Endothelial cell (in vitro differentiated cells): ENCODE measurements around the gene NUDT16L1. TPM values are rescaled to one million over a fixed set of nuclear protein-coding genes. Genes with fewer than 3 reads are reported as not detected.

ENCODE experiments used
- DNase-seq: peaks from one replicate; pipeline ENCODE4 v3.0.0; 2021; ENCODE audit warnings: low spot score
- H3K27ac Mint-ChIP-seq: one replicate; pipeline ENCODE4 v1.8.0; 2021; ENCODE audit warnings: mixed read lengths, inconsistent platforms; ENCODE audit not compliant: unreplicated experiment
- H3K27me3 Mint-ChIP-seq: one replicate; pipeline ENCODE4 v1.8.0; 2021; ENCODE audit warnings: mild to moderate bottlenecking, moderate library complexity, mixed read lengths, inconsistent platforms; ENCODE audit not compliant: unreplicated experiment
- H3K36me3 Mint-ChIP-seq: one replicate; pipeline ENCODE4 v1.8.0; 2021; ENCODE audit warnings: mild to moderate bottlenecking, low read depth, mixed read lengths, inconsistent platforms; ENCODE audit not compliant: unreplicated experiment
- H3K4me1 Mint-ChIP-seq: one replicate; pipeline ENCODE4 v1.8.0; 2021; ENCODE audit warnings: mild to moderate bottlenecking, mixed read lengths, inconsistent platforms; ENCODE audit not compliant: unreplicated experiment
- H3K4me3 Mint-ChIP-seq: one replicate; pipeline ENCODE4 v1.8.0; 2021; ENCODE audit warnings: mild to moderate bottlenecking, mixed read lengths, inconsistent platforms; ENCODE audit not compliant: unreplicated experiment
- H3K9me3 Mint-ChIP-seq: one replicate; pipeline ENCODE4 v1.8.0; 2021; ENCODE audit warnings: mixed read lengths, inconsistent platforms; ENCODE audit not compliant: unreplicated experiment
- total RNA-seq: library from RNA; stranded (reverse); fragmentation: NEBNext Ultra II Directional; extraction: Animal tissue kit (Norgen Biotek cat#: 25700); gene quantifications from one replicate; pipeline ENCODE4 v1.2.1, GENCODE V29; 2021; ENCODE audit not compliant: unreplicated experiment
- TF ChIP-seq, protein P1 (sequence below): fragments of 200-600 bp; sonication (generic); IDR thresholded peaks from one replicate; pipeline ENCODE4 v1.5.0; 2021; ENCODE audit warnings: antibody characterized with exemption; ENCODE audit not compliant: unreplicated experiment

NUDT16L1 gene
- total RNA-seq, 1 donor from 2014 or later = 43.1 TPM

DNA sequence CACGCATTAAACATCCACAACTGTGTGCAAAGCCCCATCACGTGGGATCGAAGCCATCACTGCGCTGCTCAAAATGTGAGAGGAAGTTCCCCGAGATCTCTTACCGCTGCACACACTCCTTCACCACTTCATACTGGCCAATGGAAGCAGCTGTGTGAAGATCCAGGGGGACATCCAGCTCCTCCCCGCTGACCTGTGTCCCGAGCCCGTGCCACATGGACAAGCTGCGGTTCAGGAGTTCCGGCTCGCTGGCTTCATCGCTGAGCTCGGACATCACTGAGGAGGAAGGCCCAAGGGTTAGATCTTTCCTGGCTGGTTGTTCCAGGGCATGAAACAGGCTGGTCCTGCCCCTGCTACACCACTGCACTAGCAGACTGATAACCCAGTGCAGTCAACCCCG, 36.5 kb downstream of the NUDT16L1 start:
- TF ChIP-seq, protein P1, sequence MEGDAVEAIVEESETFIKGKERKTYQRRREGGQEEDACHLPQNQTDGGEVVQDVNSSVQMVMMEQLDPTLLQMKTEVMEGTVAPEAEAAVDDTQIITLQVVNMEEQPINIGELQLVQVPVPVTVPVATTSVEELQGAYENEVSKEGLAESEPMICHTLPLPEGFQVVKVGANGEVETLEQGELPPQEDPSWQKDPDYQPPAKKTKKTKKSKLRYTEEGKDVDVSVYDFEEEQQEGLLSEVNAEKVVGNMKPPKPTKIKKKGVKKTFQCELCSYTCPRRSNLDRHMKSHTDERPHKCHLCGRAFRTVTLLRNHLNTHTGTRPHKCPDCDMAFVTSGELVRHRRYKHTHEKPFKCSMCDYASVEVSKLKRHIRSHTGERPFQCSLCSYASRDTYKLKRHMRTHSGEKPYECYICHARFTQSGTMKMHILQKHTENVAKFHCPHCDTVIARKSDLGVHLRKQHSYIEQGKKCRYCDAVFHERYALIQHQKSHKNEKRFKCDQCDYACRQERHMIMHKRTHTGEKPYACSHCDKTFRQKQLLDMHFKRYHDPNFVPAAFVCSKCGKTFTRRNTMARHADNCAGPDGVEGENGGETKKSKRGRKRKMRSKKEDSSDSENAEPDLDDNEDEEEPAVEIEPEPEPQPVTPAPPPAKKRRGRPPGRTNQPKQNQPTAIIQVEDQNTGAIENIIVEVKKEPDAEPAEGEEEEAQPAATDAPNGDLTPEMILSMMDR = no peak
- no peak overlapping the region for H3K27ac Mint-ChIP-seq
- no peaks in the 10 kb centered on the region for H3K4me1 Mint-ChIP-seq
- H3K4me3 Mint-ChIP-seq = no peak overlapping the region
- no peaks in the 10 kb centered on the region for H3K9me3 Mint-ChIP-seq
- DNase-seq = no peak
- peaks cover 3% of the 10 kb centered on the region for H3K27me3 Mint-ChIP-seq
- H3K36me3 Mint-ChIP-seq = peaks cover 8% of the 10 kb centered on the region

DNA sequence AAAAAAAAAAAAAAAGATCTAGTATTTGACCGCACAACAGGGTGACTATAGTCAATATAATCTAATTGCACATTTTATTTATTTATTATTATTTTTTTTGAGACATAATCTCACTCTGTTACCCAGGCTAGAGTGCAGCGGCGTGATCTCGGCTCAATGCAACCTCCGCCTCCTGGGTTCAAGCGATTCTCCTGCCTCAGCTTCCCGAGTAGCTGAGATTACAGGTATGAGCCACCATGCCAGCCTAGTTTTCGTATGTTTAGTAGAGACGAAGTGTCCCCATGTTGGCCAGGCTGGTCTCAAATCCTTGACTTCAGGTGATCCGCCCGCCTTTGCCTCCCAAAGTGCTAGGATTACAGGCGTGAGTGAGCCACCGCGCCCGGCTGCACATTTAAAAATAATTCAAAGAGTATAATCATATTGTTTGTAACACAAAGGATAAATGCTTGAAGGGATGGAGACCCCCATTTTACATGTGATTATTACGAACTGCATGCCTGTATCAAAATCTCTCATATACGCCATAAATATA, 39.9 kb downstream of the NUDT16L1 start:
- TF ChIP-seq, protein P1 = no peak
- peaks cover 6% of the 10 kb centered on the region for H3K27me3 Mint-ChIP-seq
- H3K4me3 Mint-ChIP-seq = peak overlapping the region; percentile 91
- H3K4me1 Mint-ChIP-seq = peaks cover 5% of the 10 kb centered on the region
- DNase-seq = no peak
- H3K36me3 Mint-ChIP-seq = peaks cover 12% of the 10 kb centered on the region
- H3K9me3 Mint-ChIP-seq = no peaks in the 10 kb centered on the region
- H3K27ac Mint-ChIP-seq = no peak overlapping the region

DNA sequence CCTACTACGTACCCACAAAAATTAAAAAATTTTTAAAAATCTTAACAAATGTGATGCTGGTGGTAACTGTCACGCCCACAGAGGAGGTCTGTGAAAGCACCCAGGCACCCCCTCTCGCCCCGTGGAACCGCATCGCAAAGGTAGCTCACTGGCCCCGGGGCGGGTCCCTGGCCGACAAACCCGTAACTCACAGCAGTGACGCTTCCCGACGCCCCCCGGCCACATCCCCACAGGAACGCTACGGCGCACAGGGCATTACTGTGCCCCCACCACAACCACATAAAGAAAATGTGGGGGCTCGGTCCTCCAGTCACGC, 40.3 kb downstream of the NUDT16L1 start:
- TF ChIP-seq, protein P1 = no peak
- Mint-ChIP-seq H3K27ac (no peak overlapping the region), H3K27me3 (peaks cover 6% of the 10 kb centered on the region), H3K4me1 (peaks cover 5% of the 10 kb centered on the region), H3K9me3 (no peaks in the 10 kb centered on the region), H3K36me3 (peaks cover 8% of the 10 kb centered on the region), H3K4me3 (peak overlapping the region; percentile 91)
- DNase-seq = no peak

DNA sequence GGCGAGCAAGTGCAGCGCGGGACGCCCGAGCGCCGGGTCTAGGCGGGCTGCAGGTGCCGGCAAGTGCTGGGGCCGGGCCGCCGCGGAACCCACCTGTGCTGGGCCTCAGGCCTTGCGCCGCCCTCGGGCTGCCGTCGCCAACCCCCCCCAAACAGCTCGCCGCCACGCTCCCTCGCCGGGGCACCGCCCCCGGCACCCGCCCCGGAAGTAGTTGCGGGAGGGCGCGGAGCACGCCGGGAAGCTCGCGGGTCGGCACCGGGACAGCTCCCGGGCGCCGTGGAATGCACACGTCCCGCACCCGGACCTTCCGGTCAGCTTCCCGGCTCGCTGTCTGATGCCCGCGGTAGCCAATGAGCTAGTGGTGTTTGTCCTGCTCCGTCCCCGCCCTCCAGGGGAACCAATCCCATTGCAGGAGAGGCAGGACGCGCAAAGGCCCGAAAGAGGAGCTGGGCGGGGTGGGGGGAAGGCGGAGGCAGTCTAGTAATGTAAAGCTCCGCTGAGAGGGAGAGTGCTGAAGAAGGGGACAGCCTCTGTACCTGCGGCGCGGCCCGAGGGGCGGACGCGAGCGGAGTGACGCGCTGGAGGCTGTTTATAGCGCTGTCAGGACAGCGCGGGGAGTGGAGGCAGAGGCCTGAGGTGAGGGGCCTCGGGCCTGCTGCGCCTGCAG, 40.8 kb downstream of the NUDT16L1 start, which contains the start of the genes ANKS3 and DNAAF8:
ANKS3 (minus strand) TSS at position 209 of the 667 bp plus-strand sequence. CDS start 4,122 bp downstream, outside the sequence.
DNAAF8 (plus strand) TSS at position 475 of the 667 bp plus-strand sequence. CDS start 1,978 bp downstream, outside the sequence.
- no peaks in the 10 kb centered on the region for H3K9me3 Mint-ChIP-seq
- H3K27ac Mint-ChIP-seq = peak within 1 kb of the TSS; percentile 75
- TF ChIP-seq, protein P1 = no peak
- H3K36me3 Mint-ChIP-seq = peaks cover 4% of the 10 kb centered on the region
- peak; percentile 89 for DNase-seq
- peak within 1 kb of the TSS; percentile 95 for H3K4me3 Mint-ChIP-seq
- H3K4me1 Mint-ChIP-seq = peaks cover 5% of the 10 kb centered on the region
- H3K27me3 Mint-ChIP-seq = peaks cover 8% of the 10 kb centered on the region
